NCI-H1417 (cell line): ENCODE data around the gene DHRS13.
A peak's percentile ranks its signal among the peaks of the same experiment; 100 is the strongest.
"Not testable (repeated sequence)": the region's sequence is repeated elsewhere in the genome, so short reads cannot be mapped to it uniquely, and the experiment has no call there.

Experiments
- DNase-seq, 3 experiments: peaks; one replicate each; lab custom pipeline; 2025; lab: John Stamatoyannopoulos, UW

The DHRS13 gene

DNA sequence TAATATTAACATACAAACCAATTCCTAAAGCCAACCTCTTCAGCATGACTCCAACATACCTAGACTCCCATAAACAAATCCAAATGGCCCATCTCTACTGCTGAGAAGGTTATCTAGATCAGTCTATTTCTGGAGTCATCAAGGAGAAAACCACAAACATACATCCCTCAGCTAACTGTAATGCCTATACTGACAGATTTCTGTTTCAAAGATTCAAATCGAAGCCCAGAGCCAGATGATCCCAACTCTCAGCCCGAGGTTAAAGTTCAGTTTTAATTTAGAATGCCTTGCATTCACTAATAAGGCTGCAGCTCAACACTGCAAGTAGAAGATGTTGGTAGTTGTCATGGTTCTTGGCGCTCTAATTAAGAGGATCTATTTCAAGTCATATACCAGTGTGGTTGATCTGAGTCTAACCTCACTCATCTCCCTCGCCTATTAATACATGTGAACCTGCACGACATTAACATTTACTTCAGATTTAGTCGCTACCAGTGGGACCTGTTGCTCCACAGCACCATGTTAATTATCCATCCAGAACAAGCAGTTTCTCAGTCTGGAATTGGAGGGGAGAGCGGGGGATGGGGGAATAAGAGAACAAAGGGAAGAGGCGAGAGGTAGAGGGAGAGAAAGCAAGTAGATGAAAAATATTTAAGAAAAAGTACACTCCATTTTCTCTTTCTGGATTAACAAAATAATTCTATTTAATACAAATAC lies 33.0 kb upstream of the DHRS13 start:
- no peak for DNase-seq

DNA sequence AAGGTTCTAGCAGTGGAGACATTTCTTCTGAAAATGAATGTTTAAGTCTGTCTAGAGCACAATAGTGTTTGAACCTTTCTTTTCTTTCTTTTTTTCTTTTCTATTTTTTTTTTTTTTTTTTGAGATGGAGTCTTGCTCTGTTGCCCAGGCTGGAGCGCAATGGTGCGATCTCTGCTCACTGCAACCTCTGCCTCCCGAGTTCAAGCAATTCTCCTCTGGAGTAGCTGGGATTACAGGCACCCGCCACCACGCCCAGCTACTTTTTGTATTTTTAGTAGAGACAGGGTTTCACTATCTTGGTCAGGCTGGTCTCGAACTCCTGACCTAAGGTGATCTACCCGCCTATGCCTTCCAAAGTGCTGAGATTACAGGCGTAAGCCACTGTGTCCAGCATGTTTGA lies 31.6 kb upstream of the DHRS13 start:
- not testable (repeated sequence) for DNase-seq

DNA sequence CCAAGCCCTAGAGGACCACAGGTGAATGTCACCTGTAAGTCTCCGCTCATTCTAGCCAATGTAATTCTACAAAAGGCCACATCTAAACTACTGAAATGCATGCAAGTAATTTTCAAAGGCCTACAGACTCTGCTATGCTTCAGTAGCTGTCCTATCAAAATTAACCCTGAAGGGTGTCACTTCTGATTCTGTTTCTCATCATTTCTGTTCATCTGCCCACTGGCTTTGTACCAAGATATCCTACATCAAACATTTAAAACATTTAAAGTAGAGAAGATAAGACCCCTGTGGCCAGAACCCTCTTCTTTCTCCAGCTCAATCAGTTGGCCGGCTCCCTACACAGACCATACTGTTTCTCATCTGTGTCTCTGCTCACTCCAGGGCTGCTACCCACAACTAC lies 26.9 kb upstream of the DHRS13 start:
- DNase-seq = no peak

DNA sequence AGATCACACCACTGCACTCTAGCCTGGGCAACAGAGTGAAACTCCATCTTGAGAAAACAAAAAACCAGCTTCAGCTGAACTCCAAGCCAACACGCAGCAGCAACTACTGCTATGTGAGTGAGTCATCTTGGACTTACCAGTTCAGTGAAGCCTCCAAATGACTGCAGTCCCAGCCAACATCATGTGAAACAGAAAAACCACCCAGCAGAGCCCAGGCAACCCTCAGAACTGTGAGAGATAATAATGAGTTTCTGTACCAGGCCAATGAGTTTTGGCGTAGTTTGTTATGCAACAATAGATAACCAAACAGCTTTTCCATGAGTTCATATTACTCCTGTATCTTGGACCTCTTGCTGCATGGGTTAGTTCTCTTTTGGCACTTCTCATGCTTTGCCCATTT lies 25.2 kb upstream of the DHRS13 start:
- DNase-seq = no peak

DNA sequence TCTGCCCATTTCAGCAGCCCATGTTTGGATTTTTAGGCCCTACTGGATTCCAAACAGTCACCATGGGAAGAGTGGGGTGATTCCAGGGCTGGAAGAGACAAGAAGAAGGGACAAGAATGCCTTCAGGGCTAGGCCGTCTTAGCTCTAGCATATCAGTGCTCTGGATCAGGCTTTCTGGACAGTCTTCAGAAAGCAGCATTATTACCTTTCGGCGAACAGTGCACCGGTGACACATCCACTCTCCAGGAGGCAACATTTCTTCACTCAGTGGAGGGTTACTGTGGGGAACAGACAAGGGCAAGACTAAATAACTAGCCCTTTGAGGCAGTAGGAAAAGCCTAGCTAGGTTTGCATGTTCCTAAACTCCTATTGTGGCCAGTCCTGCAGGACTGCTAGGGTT lies 23.9 kb upstream of the DHRS13 start:
- no peak for DNase-seq

DNA sequence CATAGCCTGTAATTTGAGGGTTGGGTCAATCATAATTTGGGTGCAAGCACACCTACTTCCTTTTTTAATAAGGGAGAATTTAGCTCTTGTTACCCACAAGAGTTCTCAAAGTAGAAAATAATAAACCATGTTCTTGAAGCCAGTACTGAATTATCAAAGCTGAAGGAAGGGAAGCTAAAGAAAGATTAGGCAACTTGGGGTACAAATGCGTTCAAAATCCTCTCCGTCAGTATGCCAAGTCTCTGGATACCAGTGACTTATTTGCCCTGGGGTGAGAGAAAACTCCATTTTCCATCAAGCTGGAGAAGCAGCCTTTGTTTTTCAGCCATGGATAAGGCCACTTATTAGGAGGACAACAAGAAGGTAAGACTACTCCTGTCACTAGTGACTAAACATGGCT lies 23.5 kb upstream of the DHRS13 start:
- no peak for DNase-seq

DNA sequence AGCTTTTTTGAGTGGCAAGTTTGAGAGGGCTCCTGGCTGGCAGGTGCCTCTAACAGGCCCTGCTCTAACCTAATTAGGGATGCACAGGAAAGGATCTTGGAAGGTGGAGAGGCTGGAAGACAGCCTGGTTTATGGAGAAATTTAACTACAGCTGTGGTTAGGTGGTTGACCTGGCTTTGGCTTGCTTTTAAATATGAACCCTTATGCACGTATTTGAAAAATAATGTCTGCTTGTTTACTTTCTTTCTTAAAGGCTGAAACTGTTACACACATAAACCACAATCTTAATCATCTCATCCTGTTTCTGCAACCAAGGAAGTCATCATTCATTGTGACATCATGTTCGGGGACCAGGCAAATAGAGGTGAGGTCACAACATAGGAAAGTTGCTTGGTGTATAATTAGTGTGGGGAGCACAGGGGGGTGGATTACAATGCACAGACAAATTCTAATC lies 23.1 kb upstream of the DHRS13 start:
- DNase-seq = peak; percentile 28 to 80 (median 44)

DNA sequence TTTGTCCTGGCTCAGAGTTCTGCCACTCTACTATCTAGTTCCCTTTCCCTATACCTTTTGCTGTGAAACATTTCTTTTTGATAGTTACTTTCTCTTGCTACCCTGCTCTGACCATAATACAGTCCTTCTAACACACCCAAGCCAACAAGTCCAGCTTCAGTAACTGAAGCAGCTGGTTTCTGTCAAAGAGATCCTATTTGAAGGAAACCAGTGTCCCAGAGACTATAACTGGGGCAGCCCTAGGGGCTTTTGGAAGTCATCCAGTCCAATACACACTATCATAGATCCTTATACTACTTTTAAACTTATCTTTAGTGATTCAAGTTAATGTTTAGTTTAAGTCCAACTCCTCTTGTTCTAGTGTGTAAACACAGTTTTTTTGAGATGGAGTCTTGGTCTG lies 17.3 kb upstream of the DHRS13 start:
- no peak for DNase-seq

DNA sequence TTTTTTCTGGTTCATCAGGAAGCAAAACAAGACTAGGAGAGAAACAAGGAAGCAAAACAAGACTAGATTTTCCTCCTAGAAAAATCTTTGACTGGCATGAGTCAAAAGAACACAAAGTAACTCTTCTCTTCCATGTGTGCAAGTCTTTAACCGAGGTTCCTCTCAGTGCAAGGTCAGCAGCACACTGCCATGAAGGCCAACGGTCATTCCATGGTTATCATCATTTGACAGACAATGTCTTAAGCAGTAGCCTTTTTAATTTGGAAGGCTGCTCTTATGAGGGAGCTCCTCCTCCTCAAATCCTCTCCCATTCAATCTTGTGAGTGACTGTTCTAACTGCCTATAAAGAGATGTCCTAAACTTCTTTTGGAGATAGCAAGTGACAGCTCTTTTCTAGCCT lies 15.4 kb upstream of the DHRS13 start:
- DNase-seq = no peak

DNA sequence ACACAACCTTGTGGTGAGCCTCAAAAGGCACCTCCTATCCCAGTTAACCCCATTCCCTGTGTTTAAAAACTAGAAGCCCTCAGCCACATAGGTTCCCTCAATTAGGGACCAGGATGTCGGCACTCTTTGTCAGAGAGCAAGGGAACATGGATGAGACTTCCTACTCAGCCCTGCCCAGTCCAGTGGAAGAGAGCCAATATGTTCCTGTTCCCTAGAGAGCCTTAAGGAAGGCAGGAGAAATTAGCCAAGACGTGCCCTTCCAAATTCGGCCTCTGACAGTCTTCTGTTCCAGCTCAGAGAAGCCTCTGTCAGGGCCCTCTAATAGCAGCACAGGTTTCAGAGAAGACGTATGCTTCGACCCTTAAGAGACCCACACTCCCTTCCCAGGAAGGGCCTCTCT lies 14.6 kb upstream of the DHRS13 start:
- DNase-seq = no peak

DNA sequence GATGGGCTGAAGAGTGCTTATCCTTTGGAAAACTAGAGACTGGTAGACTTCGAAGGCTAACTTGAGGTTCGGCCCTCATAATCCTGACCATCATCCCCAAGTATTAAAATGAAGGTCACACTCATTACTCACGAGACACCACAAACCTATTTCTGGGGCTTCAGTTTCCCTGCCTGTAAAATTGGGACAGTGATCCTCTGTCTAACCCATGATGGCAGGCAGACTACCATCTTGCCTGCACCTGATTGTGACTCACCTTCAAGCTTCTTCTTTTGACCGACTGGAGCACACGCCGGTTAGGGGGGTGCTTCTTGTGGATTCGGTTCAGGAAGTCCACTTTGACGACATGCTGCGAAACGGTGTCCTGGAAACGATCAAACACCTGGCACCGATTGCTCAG lies 14.2 kb upstream of the DHRS13 start:
- no peak for DNase-seq

DNA sequence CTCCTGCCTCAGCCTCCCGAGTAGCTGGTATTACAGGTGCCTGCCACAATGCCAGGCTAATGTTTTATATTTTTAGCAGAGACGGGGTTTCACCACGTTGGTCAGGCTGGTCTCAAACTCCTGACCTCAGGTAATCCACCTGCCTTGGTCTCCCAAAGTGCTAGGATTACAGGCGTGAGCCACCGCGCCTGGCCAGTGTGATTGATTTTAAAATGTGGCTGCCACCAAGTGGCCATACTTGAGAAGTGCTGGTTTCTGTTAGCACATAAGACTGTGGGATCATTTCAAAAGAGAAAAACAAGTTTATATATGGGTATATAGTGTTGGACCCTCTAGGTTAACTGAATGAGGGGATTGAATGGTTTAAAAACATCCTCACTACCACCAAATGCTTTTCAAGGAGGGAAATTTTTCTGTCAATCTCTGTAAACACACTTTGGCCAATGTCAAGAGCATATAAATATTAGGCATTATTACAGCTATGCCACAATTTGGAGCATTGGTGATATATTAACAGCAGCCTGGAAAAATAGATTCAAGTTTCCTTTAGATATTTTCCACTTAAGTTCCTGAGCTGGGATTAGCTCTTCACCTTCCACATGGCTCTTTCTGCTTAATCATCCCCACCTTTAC lies 13.5 kb upstream of the DHRS13 start:
- DNase-seq = peak; percentile 8 to 63 (median 23)

DNA sequence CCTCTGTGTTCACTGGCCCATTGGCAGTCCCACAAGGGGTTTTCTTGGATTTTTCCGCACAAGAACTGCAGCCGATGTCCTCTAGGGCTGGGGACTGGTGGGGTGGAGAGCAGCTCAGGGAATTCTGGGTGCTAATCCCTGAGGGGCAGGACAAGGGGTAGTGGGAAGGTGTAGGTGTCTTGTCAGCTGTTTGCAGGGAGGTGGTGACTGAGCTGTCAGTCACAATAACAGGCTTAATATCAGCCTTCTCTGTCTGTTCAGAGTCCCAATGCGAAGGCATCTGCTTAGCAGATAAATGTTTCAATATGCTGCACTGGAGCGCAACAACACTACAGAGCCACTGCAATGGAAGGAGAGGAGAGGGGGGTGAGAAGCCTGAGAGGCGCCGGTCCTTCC lies 10.1 kb upstream of the DHRS13 start:
- DNase-seq = no peak

DNA sequence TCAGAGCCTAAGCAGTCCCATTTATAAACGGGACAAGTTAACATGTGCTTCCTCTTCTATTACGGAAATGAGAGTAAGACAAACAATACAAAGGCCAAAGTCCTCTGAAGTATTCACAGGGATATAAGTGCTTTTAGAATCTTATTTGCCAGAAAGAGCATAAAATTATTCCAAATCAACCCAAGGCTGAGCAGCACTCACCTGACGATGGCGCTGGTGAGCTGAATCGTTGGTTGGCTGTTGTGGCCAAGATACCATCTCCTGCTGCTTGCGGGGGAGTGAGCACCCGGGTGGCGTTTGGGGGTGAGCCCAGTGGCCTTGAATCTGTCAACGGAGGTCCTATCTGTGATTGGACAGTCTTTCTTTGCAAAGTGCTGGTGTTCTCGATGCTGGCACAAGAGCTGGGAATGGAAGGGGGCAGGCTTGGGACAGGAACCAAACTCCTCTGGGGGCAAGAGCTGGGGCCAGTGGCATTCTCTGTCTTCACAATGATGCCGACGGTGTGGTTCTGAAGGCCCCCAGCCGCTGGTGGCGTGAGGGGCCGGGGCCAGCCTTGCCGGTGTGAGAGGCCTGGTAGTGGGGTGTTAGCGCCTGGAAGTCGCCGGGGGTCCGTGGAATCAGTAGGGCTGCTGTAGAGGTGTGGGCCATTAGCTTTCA lies 9.5 kb upstream of the DHRS13 start:
- DNase-seq = no peak

DNA sequence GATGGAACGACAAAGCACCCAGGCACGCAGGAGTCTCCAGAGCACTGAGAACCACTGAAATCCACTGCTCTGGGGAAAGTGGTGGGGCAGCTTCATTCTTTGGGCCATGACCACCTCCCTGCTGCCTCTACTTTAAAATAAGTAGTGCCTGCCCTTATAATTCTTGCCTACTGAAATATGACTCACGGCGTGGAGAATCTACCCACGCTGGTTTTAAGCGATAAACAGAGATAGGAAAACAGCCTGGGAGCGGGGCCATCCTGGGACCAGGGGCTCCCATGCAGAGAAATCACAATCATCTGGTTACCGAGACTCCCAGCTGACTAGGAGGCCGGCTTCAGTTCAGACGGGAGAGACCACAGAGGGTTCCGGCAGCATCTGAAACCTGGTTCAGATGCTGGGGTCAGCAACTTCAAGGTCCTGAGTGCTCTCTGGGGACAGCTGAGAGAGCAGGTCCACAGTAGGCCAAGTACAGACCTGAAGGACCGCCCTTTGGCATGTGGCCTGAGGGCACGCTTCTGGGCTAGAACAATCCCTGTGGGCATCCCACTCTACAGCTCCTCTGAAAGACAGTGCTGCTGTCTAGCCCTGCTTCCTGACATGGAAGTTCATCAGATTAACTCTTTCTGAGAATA lies 8.6 kb upstream of the DHRS13 start:
- no peak for DNase-seq

DNA sequence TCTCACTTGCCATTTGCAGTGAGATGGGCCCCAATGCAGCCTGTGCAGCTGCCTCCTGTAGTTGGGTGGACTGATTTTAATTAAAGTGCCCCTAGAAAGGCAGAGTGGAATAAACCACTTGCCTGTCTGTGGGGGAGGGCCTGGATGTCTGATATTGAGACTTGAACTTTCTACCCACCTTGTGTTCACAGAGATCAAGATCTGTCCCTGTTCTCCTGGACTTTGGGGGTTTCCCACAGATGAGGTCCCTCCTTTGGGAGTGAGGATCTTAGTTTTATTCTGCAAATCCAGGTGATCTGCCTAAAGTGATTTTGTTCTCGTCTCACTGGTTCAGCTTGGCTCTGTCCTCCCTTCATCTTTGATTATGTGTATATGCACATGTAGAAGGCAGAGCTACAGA lies 7.7 kb upstream of the DHRS13 start:
- no peak for DNase-seq

DNA sequence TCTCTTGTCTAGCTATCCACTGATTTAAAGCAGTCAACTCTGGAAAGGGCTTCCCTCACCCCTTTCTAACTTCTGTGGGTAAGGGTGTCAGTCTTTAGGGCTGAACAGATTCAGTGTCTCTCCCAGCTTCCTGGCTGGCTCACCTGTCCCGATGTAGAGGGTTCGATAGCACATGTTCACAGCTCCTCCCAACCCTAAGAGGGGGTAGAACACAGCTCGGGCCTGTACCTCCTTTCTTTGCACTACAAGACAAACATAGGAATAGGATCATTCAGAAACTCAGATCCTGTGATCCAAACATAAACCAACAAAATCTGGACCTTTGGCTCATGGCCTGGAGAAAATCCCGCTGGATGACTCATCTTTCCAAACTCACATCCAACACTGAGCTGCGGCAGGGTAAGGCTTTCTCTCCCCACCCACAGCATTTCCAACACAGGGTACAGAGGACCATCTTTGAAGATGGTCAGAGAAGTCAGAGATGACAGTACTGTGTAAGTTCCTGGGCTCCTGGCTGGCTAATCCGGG lies 5.8 kb upstream of the DHRS13 start:
- DNase-seq = no peak

DNA sequence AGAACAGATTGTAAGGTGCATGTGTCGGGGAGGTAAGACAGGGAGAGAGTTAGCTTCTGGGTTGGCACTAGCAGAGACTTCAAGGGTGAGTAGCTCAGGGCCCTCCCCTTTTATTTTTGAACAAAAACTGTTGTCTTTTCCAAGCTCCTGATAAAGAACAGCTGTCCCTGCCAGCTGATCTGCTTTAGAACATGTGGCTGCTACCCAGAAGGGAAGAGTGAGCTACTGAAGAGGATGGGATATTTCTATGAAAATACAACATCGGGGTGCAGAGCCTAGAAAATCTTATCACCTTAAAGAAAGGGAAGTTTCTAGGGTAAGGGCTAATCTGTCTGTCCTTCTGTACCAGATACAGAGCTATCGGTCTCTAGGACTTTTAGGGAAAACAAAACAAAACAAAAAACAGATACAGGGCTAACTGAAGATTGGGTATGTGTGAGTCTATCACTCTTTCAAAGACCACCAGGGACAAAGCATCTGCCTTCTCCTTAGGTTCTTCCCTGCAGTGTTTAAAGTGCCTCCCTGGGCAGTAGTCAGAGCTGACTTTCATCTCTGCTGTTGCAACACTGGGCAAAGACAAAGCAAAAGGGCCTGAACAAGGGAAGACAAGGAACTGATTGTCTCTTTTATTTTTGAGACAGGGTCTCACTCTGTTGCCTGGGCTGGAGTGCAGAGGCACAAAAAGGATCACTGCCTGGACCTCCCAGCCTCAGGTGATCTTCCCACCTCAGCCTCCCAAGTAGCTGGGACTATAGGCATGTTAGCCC lies 5.0 kb upstream of the DHRS13 start:
- DNase-seq = no peak

DNA sequence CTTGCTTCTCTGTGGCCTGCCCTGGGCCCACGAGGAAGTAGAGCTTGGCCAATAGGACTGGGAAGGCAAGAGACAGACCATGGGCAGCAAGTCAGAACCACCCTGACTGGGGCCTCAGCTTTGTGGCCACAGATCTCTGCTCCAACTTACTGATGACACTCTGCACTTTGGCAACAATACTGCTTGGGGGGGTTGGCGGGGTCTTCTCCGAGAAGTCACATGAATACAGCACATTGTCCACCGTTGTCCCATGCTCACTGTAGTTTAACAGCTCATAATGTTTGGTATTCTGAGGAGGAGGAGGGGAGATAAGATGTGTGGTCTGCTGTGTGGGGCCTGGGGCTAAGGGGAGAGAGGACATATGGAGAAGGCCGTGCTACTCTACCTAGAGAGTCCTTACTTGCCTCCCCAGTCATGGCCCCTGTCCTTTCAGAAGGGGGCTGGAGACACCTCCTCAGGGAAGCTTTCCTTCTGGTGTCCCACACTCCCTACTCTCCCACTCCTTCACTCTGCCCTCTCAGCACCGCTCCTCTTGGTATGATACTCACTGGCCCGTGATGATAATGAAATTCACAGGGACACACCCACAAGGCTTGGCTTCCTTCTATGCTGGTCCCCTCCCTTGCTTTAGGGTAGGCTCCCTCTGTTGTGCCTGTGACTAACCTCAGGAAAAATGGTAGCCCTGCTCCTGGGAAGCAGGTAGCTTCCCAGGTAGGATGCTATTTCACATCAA lies 4.0 kb upstream of the DHRS13 start:
- no peak for DNase-seq

DNA sequence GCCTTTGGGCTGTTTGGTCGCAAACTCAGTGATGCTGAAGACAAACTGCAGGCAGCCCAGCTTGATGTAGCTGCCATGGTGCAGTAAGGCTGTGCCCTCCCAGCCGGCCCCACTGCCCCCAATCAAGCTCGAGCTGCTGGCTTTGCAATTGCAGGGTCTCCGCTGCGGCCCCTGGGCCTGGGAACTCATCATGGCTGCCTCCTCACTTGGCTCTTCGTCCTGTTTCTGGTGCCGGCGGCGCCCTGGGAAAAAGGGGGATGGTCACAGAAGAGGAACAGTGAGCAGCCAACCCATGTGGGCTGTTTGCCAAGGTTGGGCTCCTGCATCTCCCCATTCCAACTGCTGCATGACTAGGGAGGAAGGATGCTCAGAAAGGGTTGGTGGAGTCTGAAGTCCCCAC lies 3.4 kb upstream of the DHRS13 start:
- DNase-seq = no peak

DNA sequence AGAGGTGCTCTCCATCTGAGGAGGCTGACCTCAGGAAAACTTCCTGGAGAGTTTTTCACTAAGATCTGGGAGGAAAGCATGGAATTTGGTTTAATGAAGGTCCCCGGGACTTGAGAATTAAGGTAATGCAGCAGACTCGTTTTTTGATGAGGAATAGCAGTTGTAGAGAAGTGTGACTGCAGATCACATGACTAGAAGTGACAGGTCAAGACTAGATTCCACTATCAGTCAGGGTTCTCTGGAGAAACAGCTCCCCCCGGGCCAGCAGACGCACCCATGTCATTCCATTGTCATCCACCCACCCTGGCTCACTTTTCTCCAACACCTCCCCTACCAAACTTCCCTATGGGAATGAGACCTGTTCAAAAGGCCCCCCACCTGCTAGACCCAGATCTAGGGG lies 1.9 kb upstream of the DHRS13 start:
- no peak for DNase-seq
